H1 (cell line): ENCODE measurements around the gene DAZAP1. TPM values are rescaled to one million over a fixed set of nuclear protein-coding genes. Genes with fewer than 3 reads are reported as not detected.

Experiments
- CTCF ChIA-PET: fragments of 300-600 bp; sonication (Branson Sonifier 250); formaldehyde crosslinking; loops from one replicate; lab custom pipeline; 2021; ENCODE audit not compliant: partially characterized antibody; lab: Charles Lee
- POLR2A ChIA-PET: fragments of 300-600 bp; sonication (Branson Sonifier 250); formaldehyde crosslinking; loops from one replicate; lab custom pipeline; 2021; ENCODE audit warnings: inconsistent platforms; ENCODE audit not compliant: partially characterized antibody; lab: Charles Lee
- DNase-seq, 2 experiments: peaks; one replicate each; pipeline versions ENCODE4 v3.0.0 to v3.0.0-alpha.2; 2010 to 2022; ENCODE audit warnings: low spot score in 2 of 2, low read depth in 1 of 2, mixed read lengths in 1 of 2
- FAIRE-seq: peaks from 2 replicates; lab custom pipeline; 2011; peaks lifted over from hg19 to GRCh38; lab: Jason Lieb, UNC
- H2AFZ ChIP-seq: 2 replicates; pipeline ENCODE4 v1.8.1; 2012; ENCODE audit warnings: low read length, inconsistent platforms
- H2AK5ac ChIP-seq: 2 replicates; pipeline ENCODE4 v1.6.1; 2013; ENCODE audit warnings: low read depth, low read length
- H2BK120ac ChIP-seq: replicated peaks from 2 replicates; pipeline ENCODE3; 2013; ENCODE audit warnings: low read depth, low read length, inconsistent platforms
- H2BK12ac ChIP-seq: 2 replicates; pipeline ENCODE4 v1.6.1; 2013; ENCODE audit warnings: low read depth, low read length
- H2BK15ac ChIP-seq: 2 replicates; pipeline ENCODE4 v1.6.1; 2013; ENCODE audit warnings: low read length
- H2BK20ac ChIP-seq: 2 replicates; pipeline ENCODE4 v1.6.1; 2013; ENCODE audit warnings: low read length
- H2BK5ac ChIP-seq: 2 replicates; pipeline ENCODE4 v1.6.1; 2013; ENCODE audit warnings: low read depth, low read length
- H3K14ac ChIP-seq: 2 replicates; pipeline ENCODE4 v1.6.1; 2013; ENCODE audit warnings: inconsistent platforms; ENCODE audit not compliant: insufficient read length
- H3K18ac ChIP-seq: 2 replicates; pipeline ENCODE4 v1.6.1; 2013; ENCODE audit warnings: low read length; ENCODE audit errors: extremely low read depth
- H3K23ac ChIP-seq: 2 replicates; pipeline ENCODE4 v1.6.1; 2013; ENCODE audit warnings: inconsistent platforms; ENCODE audit not compliant: insufficient read length
- H3K23me2 ChIP-seq: 2 replicates; pipeline ENCODE4 v1.6.1; 2013; ENCODE audit warnings: low read depth, low read length
- H3K27ac ChIP-seq: 2 replicates; pipeline ENCODE4 v1.6.1; 2011; ENCODE audit warnings: low read depth, low read length, inconsistent platforms
- H3K27me3 ChIP-seq, 4 experiments: replicated peaks in 1 of 4; 1 replicate in 1 of 4; 2 replicates in 3 of 4; pipeline versions ENCODE4 v1.6.1 to v1.8.1; 2011 to 2013; ENCODE audit warnings: low read length in 3 of 4, mild to moderate bottlenecking in 3 of 4, inconsistent platforms in 2 of 4, mixed read lengths in 2 of 4, moderate library complexity in 1 of 4; ENCODE audit not compliant: control insufficient read depth in 3 of 4, insufficient read depth in 3 of 4; ENCODE audit errors: extremely low read depth in 1 of 4
- H3K36me3 ChIP-seq, 4 experiments: 2 replicates each; pipeline versions ENCODE4 v1.6.1 to v1.8.1; 2011 to 2013; ENCODE audit warnings: mild to moderate bottlenecking in 4 of 4, low read length in 3 of 4, moderate library complexity in 2 of 4, control low read depth in 1 of 4, inconsistent platforms in 1 of 4; ENCODE audit not compliant: insufficient read depth in 4 of 4, control insufficient read depth in 2 of 4
- H3K4ac ChIP-seq: replicated peaks from 2 replicates; pipeline ENCODE3; 2013; ENCODE audit warnings: low read length, low read depth, mixed read lengths, inconsistent platforms; ENCODE audit not compliant: insufficient read length
- H3K4me1 ChIP-seq, 4 experiments: replicated peaks in 1 of 4; 1 replicate in 1 of 4; 2 replicates in 3 of 4; pipeline versions ENCODE4 v1.6.1 to v1.8.1; 2011 to 2013; ENCODE audit warnings: low read length in 3 of 4, inconsistent platforms in 2 of 4, mixed read lengths in 1 of 4; ENCODE audit not compliant: insufficient read depth in 4 of 4, control insufficient read depth in 3 of 4
- H3K4me2 ChIP-seq, 2 experiments: 2 replicates each; pipeline versions ENCODE4 v1.6.1 to v1.8.1; 2011 to 2013; ENCODE audit warnings: low read depth in 2 of 2, low read length in 2 of 2, control low read depth in 1 of 2, inconsistent platforms in 1 of 2, mild to moderate bottlenecking in 1 of 2; ENCODE audit not compliant: insufficient read depth in 1 of 2
- H3K4me3 ChIP-seq, 4 experiments: fragments of 200-600, 300-600 bp in 1 of 4; sonication (generic), shearing (Covaris generic), sonication (Bioruptor Twin) in 1 of 4; 2 replicates each; pipeline versions ENCODE4 v1.5.1 to v1.8.1; 2011 to 2016; ENCODE audit warnings: low read length in 4 of 4, low read depth in 3 of 4, control low read depth in 2 of 4, inconsistent platforms in 2 of 4, mild to moderate bottlenecking in 2 of 4, mixed read lengths in 1 of 4, moderate library complexity in 1 of 4; ENCODE audit not compliant: insufficient read depth in 2 of 4; ENCODE audit errors: extremely low read depth in 1 of 4
- H3K56ac ChIP-seq: replicated peaks from 2 replicates; pipeline ENCODE3; 2013; ENCODE audit warnings: low read depth, mild to moderate bottlenecking, mixed read lengths, low read length, inconsistent platforms; ENCODE audit not compliant: insufficient read length
- H3K79me1 ChIP-seq: 2 replicates; pipeline ENCODE4 v1.6.1; 2013; ENCODE audit warnings: low read depth, low read length, control low read depth
- H3K79me2 ChIP-seq, 2 experiments: 2 replicates each; pipeline versions ENCODE4 v1.6.1 to v1.8.1; 2012 to 2013; ENCODE audit warnings: low read length in 2 of 2, mild to moderate bottlenecking in 2 of 2, inconsistent platforms in 1 of 2; ENCODE audit not compliant: insufficient read depth in 2 of 2, control insufficient read depth in 1 of 2
- H3K9ac ChIP-seq, 4 experiments: replicated peaks in 1 of 4; 1 replicate in 1 of 4; 2 replicates in 3 of 4; pipeline versions ENCODE4 v1.6.1 to v1.8.1; 2011 to 2013; ENCODE audit warnings: low read depth in 3 of 4, low read length in 3 of 4, control low read depth in 2 of 4, mild to moderate bottlenecking in 2 of 4, moderate library complexity in 2 of 4, inconsistent platforms in 1 of 4; ENCODE audit errors: extremely low read depth in 1 of 4
- H3K9me3 ChIP-seq, 2 experiments: 2 replicates each; pipeline versions ENCODE4 v1.6.1 to v1.8.1; 2012 to 2013; ENCODE audit warnings: mild to moderate bottlenecking in 2 of 2, moderate library complexity in 2 of 2, control low read depth in 1 of 2, inconsistent platforms in 1 of 2, low read depth in 1 of 2, low read length in 1 of 2, mixed read lengths in 1 of 2; ENCODE audit not compliant: insufficient read depth in 2 of 2
- H4K20me1 ChIP-seq, 2 experiments: replicated peaks in 1 of 2; 2 replicates each; pipeline versions ENCODE3 to v1.8.1; 2011 to 2013; ENCODE audit warnings: inconsistent platforms in 2 of 2, low read length in 2 of 2, mild to moderate bottlenecking in 1 of 2; ENCODE audit not compliant: insufficient read depth in 2 of 2, control insufficient read depth in 1 of 2
- H4K5ac ChIP-seq: 2 replicates; pipeline ENCODE4 v1.6.1; 2013; ENCODE audit warnings: low read length, low read depth, mixed read lengths, inconsistent platforms; ENCODE audit not compliant: insufficient read length
- H4K8ac ChIP-seq: 2 replicates; pipeline ENCODE4 v1.8.0; 2013; ENCODE audit warnings: mild to moderate bottlenecking, moderate library complexity, low read length, inconsistent platforms; ENCODE audit not compliant: insufficient read depth; ENCODE audit errors: extremely low read depth
- H4K91ac ChIP-seq: replicated peaks from 2 replicates; pipeline ENCODE3; 2013; ENCODE audit warnings: low read length, mixed read lengths, inconsistent platforms; ENCODE audit not compliant: insufficient read length
- ASH2L ChIP-seq: fragments of 200-600, 300-600 bp; sonication (generic); IDR thresholded peaks from one replicate; pipeline ENCODE4 v1.7.1; 2017; ENCODE audit warnings: low read length
- CBX5 ChIP-seq: fragments of 300-800, 300-1000 bp; sonication (generic); IDR thresholded peaks from 2 replicates; pipeline ENCODE4 v1.7.1; 2016; ENCODE audit warnings: antibody characterized with exemption, low read length, low read depth
- CBX8 ChIP-seq: fragments of 300-800, 300-1000 bp; sonication (generic); IDR thresholded peaks from 2 replicates; pipeline ENCODE4 v1.7.1; 2016; ENCODE audit warnings: low read depth, low read length, borderline replicate concordance
- JUND ChIP-seq: IDR thresholded peaks from 2 replicates; pipeline ENCODE4 v1.6.1; 2011; ENCODE audit warnings: mild to moderate bottlenecking, improper control_type of control experiment, low read length
- SAP30 ChIP-seq: fragments of 300-600 bp; sonication (generic); IDR thresholded peaks from 2 replicates; pipeline ENCODE4 v1.7.1; 2012; ENCODE audit warnings: low read length, moderate library complexity, mild to moderate bottlenecking, inconsistent platforms; ENCODE audit not compliant: insufficient read depth, insufficient replicate concordance
- SIN3A ChIP-seq, 2 experiments: IDR thresholded peaks in 1 of 2; conservative IDR thresholded peaks in 1 of 2; 2 replicates each; pipeline ENCODE4 v1.6.1; 2011 to 2012; ENCODE audit warnings: low read length in 2 of 2, improper control_type of control experiment in 1 of 2, low read depth in 1 of 2, mild to moderate bottlenecking in 1 of 2
- SP1 ChIP-seq: IDR thresholded peaks from 2 replicates; pipeline ENCODE4 v1.6.1; 2011; ENCODE audit warnings: low read depth, low read length
- SRF ChIP-seq: IDR thresholded peaks from 2 replicates; pipeline ENCODE4 v1.6.1; 2011; ENCODE audit warnings: mild to moderate bottlenecking, low read depth, low read length, moderate library complexity
- WGBS, 2 experiments: shearing (Covaris generic) in 1 of 2; methylation state at CpG; one replicate each; pipeline versions ENCODE4 v1.1.6 to v1.1.7; 2013 to 2015; ENCODE audit warnings: low lambda C conversion rate in 2 of 2, mixed read lengths in 2 of 2, inconsistent platforms in 1 of 2, low coverage in 1 of 2, missing lambda C conversion rate in 1 of 2; ENCODE audit not compliant: insufficient replicate concordance in 2 of 2, insufficient coverage in 1 of 2, insufficient read length in 1 of 2; ENCODE audit errors: extremely low coverage in 1 of 2, missing lambda C conversion rate in 1 of 2; 5-methylcytosine and 5-hydroxymethylcytosine counted together
- polyA plus RNA-seq, 7 experiments: library from polyadenylated mRNA; depleted of rRNA in 3 of 7; stranded (reverse) in 5 of 7; unstranded in 2 of 7; fragments of >200 nt in 5 of 7; fragments of 200-250 nt in 2 of 7; gene quantifications; 1 replicate in 5 of 7; 2 replicates in 1 of 7; 4 replicates in 1 of 7; pipeline versions ENCODE4 v1.2.1 to v1.2.3, GENCODE V29; 2011 to 2013; ENCODE audit warnings: missing spikeins in 2 of 7, mixed read lengths in 2 of 7
- total RNA-seq: library from RNA; stranded (reverse); fragmentation: NEBNext Ultra II Directional; extraction: Animal tissue kit (Norgen Biotek cat#: 25700); gene quantifications from 2 replicates; pipeline ENCODE4 v1.2.1, GENCODE V29; 2021
- TF ChIP-seq, protein P1 (sequence below): IDR thresholded peaks from 2 replicates; pipeline ENCODE4 v1.6.1; 2012; ENCODE audit warnings: inconsistent platforms
- TF ChIP-seq, protein P2 (sequence below): IDR thresholded peaks from 2 replicates; pipeline ENCODE4 v1.6.1; 2011; ENCODE audit warnings: low read depth, mild to moderate bottlenecking, low read length; ENCODE audit not compliant: insufficient read depth

Gene DAZAP1
- total and polyA plus RNA-seq, 2 of the 8 experiments (the other 6 are each of a cell fraction or from before 2014, with no cell fraction given): 79.6 to 341 TPM

DNA sequence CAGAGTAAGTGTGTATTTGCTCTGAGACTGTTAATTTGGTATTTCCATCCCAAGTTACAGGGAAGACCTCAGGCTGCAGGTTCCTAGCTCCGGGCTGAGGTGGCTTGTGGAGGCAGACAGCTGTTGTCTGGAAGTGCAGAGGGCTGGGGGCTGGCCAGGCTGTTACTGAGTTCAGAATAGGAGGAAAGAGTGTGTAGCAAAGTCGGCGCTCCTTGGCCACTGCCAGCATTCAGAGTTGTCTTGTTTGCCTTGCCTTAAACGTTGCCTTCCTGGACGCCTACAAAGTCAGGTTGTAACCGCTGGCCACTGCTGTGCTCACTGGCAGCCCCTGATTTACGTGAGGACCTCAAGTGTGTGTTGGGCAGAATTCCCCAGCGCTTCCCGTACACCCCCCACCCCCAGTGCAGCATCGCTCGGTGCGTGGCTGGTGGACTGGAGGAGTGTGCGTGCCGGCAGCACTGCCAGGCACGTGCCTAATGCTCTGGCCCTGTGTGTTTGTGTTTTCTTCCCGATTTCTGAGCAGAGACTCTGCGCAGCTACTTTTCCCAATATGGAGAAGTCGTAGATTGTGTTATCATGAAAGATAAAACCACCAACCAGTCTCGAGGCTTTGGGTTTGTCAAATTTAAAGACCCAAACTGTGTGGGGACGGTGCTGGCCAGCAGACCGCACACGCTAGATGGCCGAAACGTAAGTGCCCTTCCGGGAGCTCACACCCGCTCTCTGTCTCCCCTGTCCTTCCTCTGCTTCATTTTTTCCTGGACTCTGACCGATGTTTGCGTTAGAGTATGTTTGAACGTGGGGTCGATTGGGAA lies 10.5 kb downstream of the DAZAP1 start:
- CTCF ChIA-PET: interaction anchor here (0.7 to 1.3 kb wide), 2 partner anchors 12 to 13 kb away, joined by 3 read pairs; no protein-coding TSS in a partner anchor
- no peak for DNase-seq
- 0 out of 2 replicates have a peak overlapping the region, but pooled peaks have one; percentile 34 for H3K27ac ChIP-seq
- TF ChIP-seq SIN3A (conservative IDR thresholded peaks at IDR 0.05 in 1 of 2, IDR thresholded peaks at IDR 0.05 in 1 of 2; ENCODE audit: low read depth in 1 of 2, low read length in 2 of 2): no peak
- TF ChIP-seq JUND: no peak
- no peak for TF ChIP-seq SP1
- TF ChIP-seq CBX8: no peak
- TF ChIP-seq SRF: no peak
- TF ChIP-seq, protein P1, sequence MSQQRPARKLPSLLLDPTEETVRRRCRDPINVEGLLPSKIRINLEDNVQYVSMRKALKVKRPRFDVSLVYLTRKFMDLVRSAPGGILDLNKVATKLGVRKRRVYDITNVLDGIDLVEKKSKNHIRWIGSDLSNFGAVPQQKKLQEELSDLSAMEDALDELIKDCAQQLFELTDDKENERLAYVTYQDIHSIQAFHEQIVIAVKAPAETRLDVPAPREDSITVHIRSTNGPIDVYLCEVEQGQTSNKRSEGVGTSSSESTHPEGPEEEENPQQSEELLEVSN: no peak
- TF ChIP-seq, protein P2, sequence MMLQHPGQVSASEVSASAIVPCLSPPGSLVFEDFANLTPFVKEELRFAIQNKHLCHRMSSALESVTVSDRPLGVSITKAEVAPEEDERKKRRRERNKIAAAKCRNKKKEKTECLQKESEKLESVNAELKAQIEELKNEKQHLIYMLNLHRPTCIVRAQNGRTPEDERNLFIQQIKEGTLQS: no peak
- no peak for TF ChIP-seq CBX5
- no peak for TF ChIP-seq ASH2L
- no peak for TF ChIP-seq SAP30

More for the DNA sequence above, 10.5 kb downstream of the DAZAP1 start:
- H2BK5ac ChIP-seq: peak overlapping the region; percentile 7; the same call in 1 of the 2 replicates
- no peaks in the 10 kb centered on the region for H3K9me3 ChIP-seq
- no peak overlapping the region for H3K56ac ChIP-seq
- no peak overlapping the region for H3K4me3 ChIP-seq
- peak overlapping the region; percentile 35; the same call in 1 of the 2 replicates for H4K8ac ChIP-seq
- H3K79me1 ChIP-seq: peaks cover 28% of the 10 kb centered on the region
- H2BK120ac ChIP-seq: no peak overlapping the region
- no peak overlapping the region for H2AK5ac ChIP-seq
- no peak overlapping the region for H4K91ac ChIP-seq
- peaks cover 8 to 27% (median 17%) of the 10 kb centered on the region in 4 experiments for H3K4me1 ChIP-seq
- no peak overlapping the region for H3K4ac ChIP-seq
- no peak overlapping the region for H2BK20ac ChIP-seq
- H4K5ac ChIP-seq: no peak overlapping the region
- H3K9ac ChIP-seq: peak overlapping the region in 1 of 4 experiments; percentile 15; a peak in 1 of 7 replicates
- peaks cover 23 to 54% (median 40%) of the 10 kb centered on the region in 4 experiments for H3K36me3 ChIP-seq
- WGBS, 2 experiments: 95% methylated on average over 30 of the region's 30 CpGs; no CpG with 5 or more reads in 1 of the 2 experiments
- peaks cover 2% of the 10 kb centered on the region; the same call in 1 of the 2 replicates for H3K23me2 ChIP-seq
- POLR2A ChIA-PET: interaction anchor here (0.8 to 2.4 kb wide), 8 partner anchors 9 to 57 kb away, joined by 3 to 9 read pairs (median 4); no protein-coding TSS in a partner anchor
- peaks cover 52 to 57% of the 10 kb centered on the region in 2 experiments for H4K20me1 ChIP-seq
- no peak overlapping the region for H2AFZ ChIP-seq
- no peak overlapping the region for H3K18ac ChIP-seq
- no peak overlapping the region for H3K14ac ChIP-seq
- FAIRE-seq: no peak
- H3K23ac ChIP-seq: no peak overlapping the region
- peak overlapping the region in 1 of 2 experiments; percentile 8; a peak in 1 of 4 replicates for H3K4me2 ChIP-seq
- H3K27me3 ChIP-seq: no peaks in the 10 kb centered on the region
- no peak overlapping the region for H2BK15ac ChIP-seq
- H3K79me2 ChIP-seq: peaks cover 34 to 93% of the 10 kb centered on the region in 2 experiments
- H2BK12ac ChIP-seq: no peak overlapping the region
